ENCODE results near the gene PLA2G2D.

Gene PLA2G2D

GRCh38 chr1:20114021-20114648, 5.2 kb downstream of the PLA2G2D start:
- no peak for DNase-seq (ENCODE audit: low read depth)

- DNase-seq (ENCODE audit: low read depth), result no peak
Measured at GRCh38 chr1:20112279-20113000, 6.9 kb downstream of the PLA2G2D start.

GRCh38 chr1:20111452-20111851, 7.9 kb downstream of the PLA2G2D start:
- no peak for DNase-seq (ENCODE audit: low read depth)

GRCh38 chr1:20110679-20111078, 8.7 kb downstream of the PLA2G2D start:
- DNase-seq (ENCODE audit: low read depth), result no peak

- DNase-seq (ENCODE audit: low read depth), result no peak
Measured at GRCh38 chr1:20109223-20109856, 10.0 kb downstream of the PLA2G2D start.

- no peak for DNase-seq (ENCODE audit: low read depth)
Measured at GRCh38 chr1:20108366-20109123, 10.8 kb downstream of the PLA2G2D start.

GRCh38 chr1:20107796-20108195, 11.5 kb downstream of the PLA2G2D start:
- no peak for DNase-seq (ENCODE audit: low read depth)

GRCh38 chr1:20107351-20107750, 12.0 kb downstream of the PLA2G2D start:
- no peak for DNase-seq (ENCODE audit: low read depth)

GRCh38 chr1:20105856-20106255, 13.5 kb downstream of the PLA2G2D start:
- no peak for DNase-seq (ENCODE audit: low read depth)

GRCh38 chr1:20102875-20103274, 16.5 kb downstream of the PLA2G2D start:
- DNase-seq (ENCODE audit: low read depth), result no peak

- no peak for DNase-seq (ENCODE audit: low read depth)
Measured at GRCh38 chr1:20100632-20101355, 18.5 kb downstream of the PLA2G2D start.

- DNase-seq (ENCODE audit: low read depth), result no peak
Measured at GRCh38 chr1:20099533-20099932, 19.8 kb downstream of the PLA2G2D start.

- DNase-seq (ENCODE audit: low read depth), result no peak
Measured at GRCh38 chr1:20096840-20097447, 22.4 kb downstream of the PLA2G2D start.

- no peak for DNase-seq (ENCODE audit: low read depth)
Measured at GRCh38 chr1:20095564-20096434, 23.5 kb downstream of the PLA2G2D start.

- no peak for DNase-seq (ENCODE audit: low read depth)
Measured at GRCh38 chr1:20093940-20094391, 25.4 kb downstream of the PLA2G2D start.

- no peak for DNase-seq (ENCODE audit: low read depth)
Measured at GRCh38 chr1:20093303-20093702, 26.0 kb downstream of the PLA2G2D start.

- no peak for DNase-seq (ENCODE audit: low read depth)
Measured at GRCh38 chr1:20090641-20091040, 28.7 kb downstream of the PLA2G2D start.

GRCh38 chr1:20090119-20090518, 29.2 kb downstream of the PLA2G2D start:
- DNase-seq (ENCODE audit: low read depth), result no peak

GRCh38 chr1:20089328-20090077, 29.8 kb downstream of the PLA2G2D start:
- no peak for DNase-seq (ENCODE audit: low read depth)

- DNase-seq (ENCODE audit: low read depth), result no peak
Measured at GRCh38 chr1:20087668-20088067, 31.7 kb downstream of the PLA2G2D start.
